NCI-H2196 treated with DMSO at 0.1 percent for 48 hours (cell line): Measurements from ENCODE around the gene NUDT7.

Source experiments
- DNase-seq: peaks from one replicate; lab custom pipeline; 2025; ENCODE audit not compliant: unreplicated experiment; lab: John Stamatoyannopoulos, UW

Gene NUDT7

GRCh38 chr16:77722309-77723107, at the start of gene NUDT7:
Gene NUDT7, plus strand, starts transcription at chr16:77722514. Its CDS starts 69 bp downstream, at chr16:77722583.
- peak; percentile 66 for DNase-seq

DNA sequence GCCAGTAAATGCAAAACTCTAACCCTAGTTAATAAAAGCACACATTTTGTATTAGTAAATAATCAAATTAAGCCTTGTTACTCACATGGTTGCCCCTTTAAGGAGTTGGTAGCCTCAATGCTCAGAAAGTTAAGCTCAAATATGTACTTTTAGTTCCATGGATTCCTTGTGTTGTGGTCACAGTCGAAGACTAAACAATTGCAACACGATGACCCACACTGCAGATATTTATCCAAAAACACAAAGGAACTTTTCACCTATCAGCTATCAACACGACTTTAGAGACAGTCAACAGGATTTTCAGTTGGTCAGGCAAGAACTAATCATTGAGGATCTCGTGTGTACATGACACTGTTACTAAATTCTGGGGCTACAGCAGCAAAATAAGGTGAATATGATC, 47.4 kb upstream of the NUDT7 start:
- no peak for DNase-seq

DNA sequence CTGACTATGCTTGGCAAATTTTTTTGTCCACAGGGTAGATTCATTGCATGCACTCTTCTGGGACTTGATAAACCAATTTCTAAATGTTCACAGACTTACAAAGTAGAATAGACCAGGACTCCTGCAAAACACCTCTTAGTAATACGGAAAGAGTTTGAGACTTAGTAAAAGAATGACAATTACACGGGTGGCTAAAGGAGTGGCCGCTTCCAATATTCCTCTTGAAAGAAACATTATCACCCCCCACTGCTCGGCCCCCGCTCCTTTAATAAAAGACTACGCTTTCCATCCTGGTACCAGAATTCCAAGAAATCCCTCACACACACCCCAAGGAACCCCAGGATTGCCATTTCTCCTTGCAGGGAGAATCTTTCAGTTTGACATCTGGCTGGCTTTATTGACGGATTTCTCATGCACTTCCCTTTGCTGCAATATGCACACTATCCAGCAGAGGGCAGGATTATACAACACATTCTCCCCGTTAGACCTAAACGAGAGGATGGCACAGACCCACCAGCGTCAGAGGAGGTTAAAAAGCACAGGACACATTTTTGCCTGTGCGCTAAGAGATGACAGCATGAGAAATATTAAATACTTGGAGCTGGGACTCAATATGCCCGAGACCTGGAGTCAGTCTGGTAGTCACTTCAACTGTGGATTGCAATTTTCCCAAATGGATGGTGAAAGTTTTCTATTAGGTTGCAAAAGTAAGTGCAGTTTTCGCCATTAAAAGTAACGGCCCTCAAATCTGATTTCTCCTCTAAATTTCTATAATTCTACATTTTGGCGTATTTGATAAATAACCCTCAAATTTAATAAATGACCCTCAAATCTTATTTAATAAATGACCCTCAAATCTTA, 46.6 kb upstream of the NUDT7 start:
- peak; percentile 3 for DNase-seq

- DNase-seq: no peak
Observed at GRCh38 chr16:77677129-77677528, 45.2 kb upstream of the NUDT7 start.

DNA sequence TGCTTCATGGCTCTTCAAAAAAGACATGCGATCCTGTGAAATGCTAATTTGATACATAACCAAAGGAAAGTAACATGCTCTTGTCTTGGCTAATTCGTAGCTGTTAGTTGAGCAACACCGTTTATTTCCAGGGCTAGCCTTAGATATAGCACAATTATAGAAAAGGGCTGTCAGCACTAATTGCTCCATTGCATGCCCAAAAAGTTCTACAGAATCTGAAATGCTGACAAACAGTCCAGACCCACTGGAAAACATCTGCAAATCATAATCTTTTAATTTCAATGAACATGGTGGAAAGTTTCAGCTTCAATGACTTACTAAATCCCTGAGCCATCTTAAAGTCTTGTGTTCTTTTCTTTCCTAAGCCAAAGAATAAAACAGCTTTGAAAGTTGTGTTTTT, 42.9 kb upstream of the NUDT7 start:
- no peak for DNase-seq

GRCh38 chr16:77679901-77680300, 42.4 kb upstream of the NUDT7 start:
- no peak for DNase-seq

DNA sequence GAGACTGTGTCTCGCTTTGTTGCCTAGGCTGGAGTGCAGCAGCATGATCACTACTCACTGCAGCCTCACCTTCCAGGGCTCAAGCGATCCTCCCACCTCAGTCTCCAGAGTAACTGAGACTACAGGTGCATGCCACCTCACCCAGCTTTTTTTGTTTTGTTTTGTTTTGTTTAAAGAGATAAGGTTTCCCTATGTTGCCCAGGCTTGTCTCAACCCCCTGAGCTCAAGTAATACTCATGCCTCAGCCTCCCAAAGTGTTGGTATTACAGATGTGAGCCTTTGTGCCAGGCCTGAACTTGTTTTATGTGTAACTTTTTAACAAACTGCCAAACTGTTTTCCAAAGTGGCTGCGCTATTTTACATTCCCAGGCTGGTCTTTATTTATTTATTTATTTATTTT, 41.8 kb upstream of the NUDT7 start:
- DNase-seq: no peak

DNA sequence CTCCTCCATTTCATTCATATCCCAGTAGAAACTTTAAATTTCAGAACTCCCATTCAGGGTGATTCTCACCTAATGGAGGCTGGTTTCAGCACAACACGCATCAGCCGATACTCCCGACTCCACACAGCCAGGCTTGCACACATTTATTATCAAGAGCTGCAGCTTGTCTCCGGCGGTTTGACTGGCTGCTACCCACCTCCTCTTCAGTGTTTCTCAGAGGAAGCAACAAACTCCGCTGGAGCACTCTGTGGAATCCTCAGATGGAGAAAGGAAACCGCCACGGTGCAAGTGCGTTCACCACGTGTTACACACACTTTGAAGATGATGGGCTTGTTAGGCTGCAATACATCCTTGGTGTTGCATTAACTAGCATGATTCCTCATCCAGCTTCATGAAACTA, 39.7 kb upstream of the NUDT7 start:
- no peak for DNase-seq

DNA sequence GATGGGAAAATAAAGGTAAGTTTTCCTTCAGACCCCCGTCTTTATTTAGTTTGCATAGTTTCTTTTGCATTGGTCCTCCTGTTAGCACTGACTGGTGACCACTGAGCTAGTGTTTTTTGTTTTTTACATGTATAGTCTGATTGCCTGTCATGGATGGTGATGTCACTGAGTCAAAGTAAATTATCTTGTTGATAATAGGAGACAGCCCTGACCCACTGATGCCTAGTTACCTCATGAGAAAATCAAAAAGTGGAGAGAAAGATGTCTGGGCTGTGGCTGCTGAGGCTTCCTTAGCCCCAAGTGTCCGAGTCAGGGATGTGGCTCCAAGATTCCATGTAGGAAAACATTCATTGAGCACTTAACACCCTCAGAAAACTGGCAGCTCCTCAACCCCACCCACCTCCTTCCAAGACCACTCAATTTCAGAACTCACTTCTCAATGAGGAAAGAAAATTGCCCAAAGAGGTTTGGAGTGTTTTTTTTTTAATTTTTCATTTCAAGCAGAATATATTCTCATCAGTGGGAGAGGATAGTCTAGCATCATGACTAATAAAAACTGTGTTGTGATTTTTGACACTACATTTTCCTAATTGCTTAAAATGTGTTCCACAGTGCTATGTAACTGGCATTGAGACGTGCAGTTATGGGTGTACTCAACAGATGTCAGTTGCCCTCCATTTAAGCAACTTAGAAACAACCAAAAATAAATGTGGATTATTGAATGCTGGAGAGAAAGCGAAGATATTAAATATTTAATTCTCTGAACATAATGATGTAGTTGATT, 38.7 kb upstream of the NUDT7 start:
- no peak for DNase-seq

DNA sequence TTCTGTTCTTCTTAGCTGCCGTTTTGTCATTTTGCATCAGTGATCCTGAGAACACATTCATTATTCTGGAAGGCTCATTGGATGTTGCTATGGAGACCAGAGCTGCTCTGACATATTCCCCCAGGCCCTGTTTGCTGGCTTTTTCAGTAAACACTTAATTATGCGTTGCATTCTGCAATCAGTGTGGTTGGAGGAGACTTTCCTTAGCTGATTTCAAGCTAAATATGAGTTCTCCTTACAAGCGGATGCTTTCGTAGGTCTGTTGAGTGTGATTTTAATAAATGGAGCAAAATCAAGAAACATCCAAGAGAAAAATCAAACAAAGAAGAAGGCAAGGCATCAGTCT, 38.2 kb upstream of the NUDT7 start:
- DNase-seq: no peak

DNA sequence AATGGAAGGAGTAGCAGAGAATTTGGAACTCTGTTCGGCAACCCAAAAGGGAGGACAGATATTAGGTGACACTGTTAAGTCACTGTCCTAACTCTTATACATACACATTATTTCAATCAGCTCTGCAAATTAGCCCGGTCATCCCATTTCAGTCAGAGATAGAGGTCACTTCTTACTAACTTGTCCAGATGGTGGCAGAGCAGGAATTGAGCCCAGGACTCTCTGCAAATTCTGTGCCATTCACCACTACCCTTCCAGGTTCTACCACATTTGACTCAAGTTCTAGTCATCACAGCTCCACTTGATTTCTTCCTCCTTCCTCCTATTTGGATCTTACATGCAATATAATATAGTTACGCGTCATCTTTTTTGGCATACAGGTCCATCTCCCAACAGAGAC, 35.9 kb upstream of the NUDT7 start:
- DNase-seq: no peak

GRCh38 chr16:77689971-77690370, 32.3 kb upstream of the NUDT7 start:
- DNase-seq: no peak

GRCh38 chr16:77690416-77690815, 31.9 kb upstream of the NUDT7 start:
- no peak for DNase-seq

- DNase-seq: no peak
Observed at GRCh38 chr16:77692612-77693011, 29.7 kb upstream of the NUDT7 start.

- no peak for DNase-seq
Observed at GRCh38 chr16:77696149-77696548, 26.2 kb upstream of the NUDT7 start.

GRCh38 chr16:77700846-77701245, 21.5 kb upstream of the NUDT7 start:
- DNase-seq: no peak

GRCh38 chr16:77705351-77705750, 17.0 kb upstream of the NUDT7 start:
- DNase-seq: no peak

GRCh38 chr16:77711179-77711578, 11.1 kb upstream of the NUDT7 start:
- no peak for DNase-seq

DNA sequence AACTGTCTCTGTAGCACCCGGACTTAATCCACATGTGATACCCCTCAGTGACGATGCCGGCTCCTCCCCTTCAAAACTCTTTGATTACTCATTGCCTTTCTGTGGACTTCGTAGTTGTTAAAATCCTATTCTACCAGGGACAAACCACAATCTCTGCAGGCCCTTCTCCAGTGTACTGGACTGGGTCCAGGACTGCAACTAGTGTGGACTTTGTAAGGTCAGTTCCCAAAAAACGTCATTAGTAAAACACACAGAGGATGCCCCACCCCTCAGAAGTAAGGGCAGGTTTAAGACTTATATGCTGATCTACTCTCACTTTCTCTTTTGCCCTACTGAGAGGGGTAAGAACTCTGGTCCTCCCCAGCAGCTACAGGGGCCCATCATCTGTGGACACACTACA, 10.5 kb upstream of the NUDT7 start:
- no peak for DNase-seq

GRCh38 chr16:77715145-77715544, 7.2 kb upstream of the NUDT7 start:
- no peak for DNase-seq

DNA sequence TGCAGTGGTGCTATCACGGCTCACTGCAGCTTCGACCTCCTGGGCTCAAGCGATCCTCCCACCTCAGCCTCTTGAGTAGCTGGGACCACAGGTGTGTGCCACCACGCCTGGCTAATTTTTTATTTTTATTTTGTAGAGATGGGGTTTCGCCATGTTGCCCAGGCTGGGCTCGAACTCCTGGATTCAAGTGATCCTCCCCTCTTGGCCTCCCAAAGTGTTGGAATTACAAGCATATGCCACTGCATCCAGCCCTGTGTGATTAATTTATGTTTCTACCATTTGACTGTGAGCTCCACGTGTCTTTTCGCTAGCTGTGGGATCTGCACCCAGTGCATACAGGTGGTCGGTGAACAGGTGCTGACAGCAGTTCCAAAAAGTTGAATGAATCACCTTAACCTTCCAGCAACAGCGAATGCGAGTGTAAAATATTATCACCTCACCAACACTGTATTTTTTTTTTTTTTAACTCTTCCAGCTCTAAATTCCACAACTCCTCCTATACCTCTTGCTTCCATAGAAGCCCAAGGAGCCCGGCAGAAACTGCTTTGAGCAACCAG, 484 bp upstream of the NUDT7 start:
- no peak for DNase-seq
